ENCODE data around the gene SLC4A4.
"Not testable (repeated sequence)": the region's sequence is repeated elsewhere in the genome, so short reads cannot be mapped to it uniquely, and the experiment has no call there.

SLC4A4 gene

DNA sequence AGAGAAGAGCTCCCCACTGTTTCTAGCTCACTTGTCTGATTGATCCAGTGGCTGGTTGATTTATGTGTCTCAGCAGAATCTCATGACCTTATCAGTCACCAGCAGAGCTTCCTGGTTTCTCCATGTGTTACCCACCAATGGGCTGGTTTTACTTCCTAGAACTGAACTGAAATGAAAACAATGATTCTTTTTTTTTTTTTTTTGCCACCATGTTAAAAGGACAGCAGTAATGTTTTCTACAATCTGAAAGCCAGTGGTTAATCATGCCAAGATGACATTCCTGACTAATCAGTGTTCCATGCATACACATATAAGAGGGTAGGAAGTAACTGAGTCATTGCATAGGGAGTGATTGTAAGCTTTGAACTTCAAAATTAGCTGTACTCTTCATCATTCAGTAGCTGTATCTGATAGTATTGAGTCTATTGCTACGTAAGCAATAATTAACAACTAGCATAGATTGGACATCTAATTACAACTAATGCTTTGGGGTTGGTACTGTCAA, 67.7 kb downstream of the SLC4A4 start:
- DNase-seq (ENCODE audit: insufficient read length, low spot score) (no peak), FAIRE-seq (no peak)

DNA sequence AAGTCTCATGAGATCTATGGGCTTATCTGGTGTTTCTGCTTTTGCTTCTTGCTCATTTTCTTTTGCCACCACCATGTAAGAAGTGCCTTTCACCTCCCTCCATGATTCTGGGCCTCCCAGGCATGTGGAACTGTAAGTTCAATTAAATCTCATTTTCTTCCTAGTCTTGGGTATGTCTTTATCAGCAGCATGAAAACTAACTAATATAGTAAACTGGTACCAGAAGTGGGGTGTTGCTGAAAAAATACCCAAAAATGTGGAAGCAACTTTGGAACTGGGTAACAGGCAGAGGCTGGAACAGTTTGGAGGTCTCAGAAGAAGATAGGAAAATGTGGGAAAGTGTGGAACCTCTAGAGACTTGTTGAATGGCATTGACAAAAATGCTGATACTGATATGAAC, 70.1 kb downstream of the SLC4A4 start:
- not testable (repeated sequence) for FAIRE-seq; DNase-seq (ENCODE audit: insufficient read length, low spot score)

DNA sequence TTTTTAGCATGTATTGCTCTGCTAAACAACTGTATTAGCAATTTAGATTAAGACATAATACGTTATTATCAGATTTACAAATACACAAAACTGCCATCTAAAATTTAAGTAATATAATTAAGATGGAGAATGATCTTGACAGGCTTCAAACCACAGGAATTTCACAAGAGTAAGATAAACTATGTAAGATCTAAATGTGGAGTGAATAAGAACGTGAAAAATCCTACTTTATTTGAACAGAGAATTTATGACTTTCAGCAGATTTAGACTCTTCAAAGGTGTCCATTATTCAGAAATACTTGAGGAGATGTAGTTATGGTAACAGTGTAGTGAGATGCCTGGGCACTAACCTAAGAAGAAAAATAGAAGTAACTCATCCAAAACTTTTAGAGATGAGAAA, 73.2 kb downstream of the SLC4A4 start:
- FAIRE-seq (no peak), DNase-seq (ENCODE audit: insufficient read length, low spot score) (no peak)

DNA sequence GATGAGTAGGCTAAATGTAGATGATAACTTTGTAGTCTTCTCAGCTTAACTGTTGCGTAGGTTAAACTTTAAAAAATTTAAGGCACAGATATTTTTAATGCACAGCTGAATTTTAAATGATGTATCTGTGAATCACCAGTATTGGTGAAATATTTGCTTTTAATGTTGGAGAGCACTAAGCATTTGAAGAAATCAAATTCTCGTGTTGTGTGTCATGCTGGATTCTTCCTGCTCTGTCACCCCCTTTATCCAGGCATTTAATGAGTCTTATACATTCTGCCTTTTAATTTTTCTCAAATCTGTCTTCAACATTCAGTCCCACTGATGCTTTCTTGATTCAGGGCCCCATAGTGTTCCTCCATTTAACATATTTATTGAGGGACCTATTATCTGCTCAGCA, 76.7 kb downstream of the SLC4A4 start:
- no peak for DNase-seq (ENCODE audit: insufficient read length, low spot score)
- FAIRE-seq = no peak

DNA sequence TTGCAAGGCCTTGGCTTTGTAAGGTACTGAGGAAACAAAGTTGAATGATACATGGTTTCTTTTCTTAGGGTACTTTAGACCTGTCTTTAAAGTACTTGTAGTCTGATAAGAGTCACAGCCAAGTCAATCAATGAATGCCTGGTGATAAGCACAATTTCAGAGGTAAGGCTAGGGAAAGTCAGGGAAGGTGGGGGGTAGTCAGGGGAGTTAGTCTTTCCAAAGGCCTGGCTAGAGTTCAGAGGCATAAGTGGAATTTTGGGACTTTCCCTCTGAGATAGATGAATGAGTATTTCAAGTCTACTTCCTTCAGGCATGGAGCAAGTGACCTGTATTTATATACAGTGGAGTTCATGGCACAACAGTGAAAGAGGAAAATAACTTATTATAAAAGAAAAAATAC, 78.3 kb downstream of the SLC4A4 start:
- FAIRE-seq (no peak), DNase-seq (ENCODE audit: insufficient read length, low spot score) (no peak)

DNA sequence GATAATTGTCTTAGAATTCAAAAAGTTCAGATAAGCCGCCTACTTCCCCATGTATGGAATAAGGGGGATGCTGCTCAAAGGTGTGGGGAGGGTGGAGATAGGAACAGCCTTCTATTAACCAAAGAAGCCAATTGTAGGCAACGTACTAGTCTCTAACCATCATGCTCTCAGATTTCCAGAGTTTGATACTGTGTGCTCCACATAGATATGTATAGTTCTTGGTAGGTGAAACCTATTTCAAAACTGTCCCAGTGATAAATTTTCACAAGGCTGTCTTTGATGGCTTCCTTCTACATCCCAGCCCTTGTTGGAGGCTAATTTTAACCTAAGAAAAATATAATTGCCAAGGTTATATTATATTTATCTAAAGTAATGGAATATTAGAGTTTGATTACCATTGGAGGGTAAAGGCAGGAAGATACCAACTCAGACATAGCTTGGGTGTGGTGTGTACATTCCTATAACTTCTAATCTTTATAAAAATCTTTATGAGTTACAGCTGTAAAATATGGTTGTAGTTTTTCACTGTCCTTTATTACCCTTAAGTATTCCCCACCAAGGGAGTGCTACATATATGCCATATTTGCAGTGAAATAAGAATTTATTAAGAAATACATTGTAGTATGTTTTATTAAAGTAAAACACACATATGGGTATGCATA, 87.7 kb downstream of the SLC4A4 start:
- DNase-seq (ENCODE audit: insufficient read length, low spot score) (no peak), FAIRE-seq (no peak)

DNA sequence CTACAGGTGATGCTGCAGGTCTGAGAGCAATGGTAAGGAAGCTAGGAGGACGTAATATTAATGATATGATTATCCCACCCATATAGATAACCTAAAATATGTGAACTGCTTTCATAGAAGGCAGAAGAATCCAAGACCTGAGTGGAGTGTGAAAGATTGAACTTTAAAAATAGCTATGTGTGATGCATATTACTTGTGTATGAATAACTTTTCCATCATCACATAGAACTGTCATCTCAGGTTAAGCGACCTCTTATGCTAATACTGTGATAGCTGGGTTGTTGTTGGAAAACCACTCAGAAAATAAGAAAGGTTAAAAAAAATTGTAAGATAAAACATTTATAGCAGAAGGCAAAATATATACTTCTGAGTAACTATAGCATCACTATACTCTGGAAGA, 90.3 kb downstream of the SLC4A4 start:
- FAIRE-seq (no peak), DNase-seq (ENCODE audit: insufficient read length, low spot score) (no peak)

DNA sequence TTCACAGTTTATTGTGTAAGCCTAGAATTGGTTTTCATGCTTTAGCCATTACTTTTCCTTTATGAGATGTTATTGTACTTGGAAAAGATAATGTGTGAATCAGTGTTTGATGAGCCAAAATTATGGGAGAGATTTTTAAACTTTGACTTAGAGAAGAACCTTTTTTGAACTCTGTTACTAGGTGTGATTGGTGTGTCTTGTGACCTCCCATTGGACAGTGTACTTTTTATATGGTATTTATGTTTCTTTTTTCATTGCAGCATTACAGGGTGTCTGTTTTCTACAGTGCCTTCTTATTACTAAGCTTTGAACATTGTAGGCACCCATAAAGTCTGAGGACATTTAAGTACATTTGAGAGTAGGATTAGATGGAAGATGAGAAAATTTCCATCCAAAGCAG, 91.1 kb downstream of the SLC4A4 start:
- FAIRE-seq (no peak), DNase-seq (ENCODE audit: insufficient read length, low spot score) (no peak)

DNA sequence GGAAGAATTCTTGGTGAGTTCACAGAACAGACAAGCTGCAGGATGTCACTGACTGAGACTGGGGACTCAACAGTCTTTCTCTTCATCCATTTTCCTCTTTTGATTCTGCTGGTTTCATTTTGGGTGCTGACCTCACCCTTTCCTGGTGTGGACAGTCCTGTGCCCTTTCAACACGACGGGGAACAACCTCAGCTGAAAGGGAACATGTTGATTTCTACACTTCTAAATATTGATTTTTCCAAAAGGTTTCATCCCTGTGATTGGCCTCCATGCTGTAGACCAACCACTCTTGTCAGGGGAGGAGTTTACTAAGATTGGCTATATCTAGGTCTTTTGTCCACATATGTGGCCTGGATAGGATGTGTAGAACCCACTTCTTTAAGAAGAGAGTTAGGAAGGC, 91.8 kb downstream of the SLC4A4 start:
- DNase-seq (ENCODE audit: insufficient read length, low spot score) = no peak
- FAIRE-seq = no peak

DNA sequence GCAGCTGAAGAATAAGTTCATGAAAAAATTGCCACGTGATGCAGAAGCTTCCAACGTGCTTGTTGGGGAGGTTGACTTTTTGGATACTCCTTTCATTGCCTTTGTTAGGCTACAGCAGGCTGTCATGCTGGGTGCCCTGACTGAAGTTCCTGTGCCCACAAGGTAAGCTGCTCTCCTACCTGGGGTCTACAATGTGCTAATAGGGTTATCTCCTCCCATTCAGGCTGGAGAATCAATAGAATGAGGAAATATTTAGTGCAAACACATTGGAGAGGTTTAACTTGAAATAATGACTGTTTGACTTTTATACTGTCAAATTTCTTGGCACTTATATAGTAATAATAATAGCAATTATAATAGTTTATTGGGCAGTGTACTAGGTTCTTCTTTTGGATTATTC, 101.8 kb downstream of the SLC4A4 start:
- FAIRE-seq = no peak
- no peak for DNase-seq (ENCODE audit: insufficient read length, low spot score)

DNA sequence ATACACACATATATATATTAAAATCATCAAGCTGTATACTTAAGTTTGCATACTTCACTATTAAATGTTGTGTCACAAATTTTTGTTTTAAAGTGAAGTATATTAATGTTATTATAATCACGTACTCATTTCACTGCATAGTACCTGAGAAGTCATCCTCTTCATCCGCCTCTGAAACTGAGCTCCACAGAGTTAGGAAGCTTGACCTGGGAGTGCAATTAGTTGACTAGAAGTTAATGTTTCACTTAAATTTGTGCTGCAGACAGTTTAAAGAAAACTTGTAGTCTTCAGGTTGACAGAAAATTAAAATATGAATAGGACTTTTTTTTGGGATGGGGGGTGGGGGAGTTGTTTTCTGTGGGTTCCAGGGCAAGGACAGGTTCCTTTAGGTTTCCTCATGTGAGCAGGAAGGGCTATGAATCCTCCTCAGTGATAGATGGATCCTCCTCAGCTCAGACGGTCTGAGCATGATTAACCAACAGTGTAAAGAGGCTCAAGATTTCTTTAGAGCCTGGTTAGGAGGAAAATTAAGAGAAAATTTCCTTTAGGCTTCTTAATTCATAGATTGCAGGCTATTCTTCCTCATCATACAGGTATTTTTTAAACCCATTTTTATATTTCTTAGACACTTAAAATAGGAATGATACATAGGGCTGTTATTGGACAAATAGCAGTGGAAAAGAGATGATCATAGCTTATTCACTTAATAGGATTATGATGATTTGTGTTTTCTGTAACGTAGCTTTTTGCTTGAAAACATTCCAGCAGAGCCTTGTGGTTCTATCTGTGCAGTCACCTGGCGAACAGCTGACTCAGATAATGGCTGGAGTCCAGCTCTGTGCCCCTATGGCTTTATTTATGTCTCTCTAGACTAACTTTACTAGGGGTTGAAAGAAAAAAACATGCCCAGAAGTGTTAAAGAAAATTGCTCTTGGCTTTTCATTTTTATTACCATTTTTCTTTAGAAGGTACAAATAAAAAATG, 102.7 kb downstream of the SLC4A4 start:
- FAIRE-seq (no peak), DNase-seq (ENCODE audit: insufficient read length, low spot score) (no peak)

DNA sequence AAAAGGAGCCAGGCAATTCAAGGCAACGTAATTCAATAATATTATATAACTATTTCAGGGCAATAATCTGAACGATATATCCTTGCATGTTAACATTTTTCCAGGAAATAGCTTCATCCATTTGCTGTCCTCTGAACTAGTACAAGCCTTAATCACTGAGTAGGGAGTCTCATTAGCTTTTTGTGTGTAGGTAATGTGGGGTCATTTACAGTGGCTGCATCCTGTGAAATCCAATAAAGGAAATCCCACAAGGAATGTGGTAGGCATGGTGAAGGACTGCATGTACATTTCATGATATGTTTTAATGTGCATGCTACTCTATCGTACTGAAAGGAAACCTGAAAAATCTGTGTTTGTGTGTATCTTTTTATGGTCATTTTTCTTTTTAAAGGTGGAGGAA, 103.5 kb downstream of the SLC4A4 start:
- DNase-seq (ENCODE audit: insufficient read length, low spot score) (no peak), FAIRE-seq (no peak)

DNA sequence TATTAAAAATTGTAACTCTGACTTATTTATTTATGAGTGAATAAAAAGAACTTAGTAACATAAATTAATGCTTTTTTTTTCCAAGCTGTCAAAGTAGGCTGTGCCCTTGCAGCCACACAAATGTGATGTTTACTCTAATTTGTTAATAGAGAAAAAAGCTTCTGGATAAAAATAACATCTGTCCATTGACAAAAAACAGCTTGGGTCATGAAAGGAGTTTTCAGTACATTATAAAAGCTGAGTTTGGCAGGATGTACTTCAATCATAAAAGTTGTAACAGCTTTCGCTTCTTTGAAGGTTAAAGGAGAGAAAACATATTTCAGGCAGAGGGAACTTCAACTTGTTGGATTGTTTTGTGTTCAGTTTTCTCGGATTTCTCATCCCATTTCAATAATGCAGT, 105.6 kb downstream of the SLC4A4 start:
- no peak for FAIRE-seq
- DNase-seq (ENCODE audit: insufficient read length, low spot score) = no peak

DNA sequence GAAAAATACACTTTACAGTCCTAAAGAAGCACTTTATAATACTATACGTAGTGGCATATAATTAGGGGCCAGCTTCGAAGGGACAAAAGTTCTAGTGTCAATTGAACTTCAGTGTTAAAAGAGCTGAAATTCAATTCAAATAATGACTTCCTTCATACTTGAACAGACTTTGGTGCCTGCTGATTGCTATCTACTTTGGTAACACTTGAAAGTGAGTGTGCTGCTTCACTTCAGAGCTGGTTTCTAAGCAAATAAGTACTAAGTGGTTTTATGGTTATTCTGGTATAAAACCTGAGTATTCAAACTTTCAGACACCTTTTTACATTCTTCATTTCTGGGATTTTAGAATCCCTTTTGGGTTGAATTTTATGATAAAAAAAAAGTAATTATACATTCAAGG, 107.0 kb downstream of the SLC4A4 start:
- FAIRE-seq = no peak
- DNase-seq (ENCODE audit: insufficient read length, low spot score) = no peak

DNA sequence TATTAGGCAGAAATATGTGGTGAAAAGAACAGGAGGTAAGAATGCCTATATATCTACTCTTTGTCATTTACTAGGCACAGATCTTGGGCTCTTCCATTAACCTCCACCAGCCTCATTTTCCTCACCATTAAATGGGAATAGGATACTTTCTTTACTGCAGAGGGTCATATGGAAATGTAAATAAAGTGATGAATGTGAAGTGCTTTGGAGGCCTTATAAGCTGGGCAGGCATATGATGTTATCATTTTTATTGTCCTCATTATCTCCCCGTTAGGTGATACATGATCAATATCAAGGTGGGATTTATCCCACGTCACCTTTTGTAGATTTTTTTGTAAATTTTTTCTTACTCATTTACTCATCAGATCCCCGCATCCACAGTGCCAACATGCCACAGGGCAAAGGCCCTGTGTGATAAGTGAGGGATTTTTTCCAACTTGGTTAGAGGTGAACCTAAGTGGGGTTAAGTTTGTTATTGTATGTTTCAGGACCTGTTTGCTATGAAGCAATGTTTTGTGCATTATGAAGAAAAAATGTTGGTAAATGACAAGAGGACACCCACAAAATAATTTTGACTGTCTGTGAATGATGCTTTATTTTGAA, 107.8 kb downstream of the SLC4A4 start:
- FAIRE-seq (no peak), DNase-seq (ENCODE audit: insufficient read length, low spot score) (no peak)

DNA sequence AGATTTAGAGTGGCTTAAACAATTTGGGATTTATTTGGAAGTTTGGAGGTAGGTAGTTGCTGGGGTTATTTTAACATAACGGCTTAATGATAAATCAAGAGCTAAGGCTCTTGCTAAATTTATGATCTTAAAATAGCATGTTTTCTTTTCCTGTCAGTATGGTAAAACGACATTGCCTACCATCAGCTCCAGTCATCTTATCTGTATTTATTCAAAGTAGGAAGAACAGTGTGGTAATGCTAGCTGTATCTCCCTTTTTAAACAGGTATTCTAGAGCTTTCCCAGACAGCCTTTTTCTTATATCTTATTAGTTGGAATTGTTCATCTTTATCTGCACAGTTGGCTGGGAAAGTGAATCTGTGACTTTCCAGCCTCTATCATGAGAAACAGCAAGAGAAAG, 110.2 kb downstream of the SLC4A4 start:
- DNase-seq (ENCODE audit: insufficient read length, low spot score) (no peak), FAIRE-seq (no peak)

DNA sequence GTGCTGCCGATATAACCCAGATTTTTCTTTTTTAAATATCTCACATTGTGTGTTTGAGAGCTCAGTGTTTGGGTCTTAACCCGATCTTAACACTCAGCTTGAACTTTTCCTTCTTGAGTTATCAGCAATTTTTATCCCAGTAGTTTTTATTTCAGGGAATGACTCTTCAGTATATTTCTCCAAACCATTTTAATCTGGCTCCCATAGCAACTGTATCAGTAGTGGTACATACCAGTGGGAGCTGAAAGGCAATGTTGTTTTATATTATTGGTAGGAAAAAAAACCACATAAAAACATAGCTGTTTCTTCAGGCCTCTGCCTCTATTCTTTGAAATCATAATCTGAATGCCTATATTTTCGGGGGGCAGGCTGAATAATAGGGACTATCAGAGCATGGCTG, 111.1 kb downstream of the SLC4A4 start:
- FAIRE-seq = no peak
- no peak for DNase-seq (ENCODE audit: insufficient read length, low spot score)

DNA sequence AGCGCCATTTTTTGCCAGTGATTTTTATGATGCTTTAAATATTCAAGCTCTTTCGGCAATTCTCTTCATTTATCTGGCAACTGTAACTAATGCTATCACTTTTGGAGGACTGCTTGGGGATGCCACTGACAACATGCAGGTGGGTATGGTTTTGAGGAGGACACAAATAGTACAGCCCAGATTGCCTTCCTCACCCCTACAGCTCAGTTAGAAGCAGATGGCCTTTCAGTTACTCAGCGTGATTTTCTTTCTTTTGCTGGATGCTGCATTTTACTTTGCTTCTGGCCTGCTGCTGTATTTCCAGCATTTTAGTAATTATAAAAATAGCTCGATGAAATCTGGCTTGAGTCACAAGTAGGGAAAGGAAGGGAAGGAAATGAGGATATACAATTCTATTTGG, 114.7 kb downstream of the SLC4A4 start:
- no peak for DNase-seq (ENCODE audit: insufficient read length, low spot score)

DNA sequence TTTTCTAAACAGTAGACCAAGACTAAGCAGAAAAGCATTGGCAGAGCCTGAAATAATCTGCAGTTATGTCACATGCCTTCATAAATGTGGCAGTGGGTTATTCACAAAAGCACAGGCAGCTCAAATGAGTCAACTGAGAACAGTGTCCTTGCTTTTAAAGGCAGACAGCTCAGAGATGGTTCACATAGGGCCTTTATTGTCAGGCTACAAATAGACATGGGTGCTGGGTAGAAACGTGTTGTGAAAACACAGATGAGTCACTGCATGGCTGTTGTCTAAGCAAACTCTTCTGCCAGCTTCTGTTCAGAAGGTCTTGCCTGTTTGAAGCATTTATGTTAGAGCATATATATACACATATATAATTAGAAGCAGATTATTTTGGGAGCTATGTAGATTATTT, 118.0 kb downstream of the SLC4A4 start:
- no peak for FAIRE-seq
- DNase-seq (ENCODE audit: insufficient read length, low spot score) = no peak

More for the DNA sequence above, 114.7 kb downstream of the SLC4A4 start:
- FAIRE-seq = no peak

DNA sequence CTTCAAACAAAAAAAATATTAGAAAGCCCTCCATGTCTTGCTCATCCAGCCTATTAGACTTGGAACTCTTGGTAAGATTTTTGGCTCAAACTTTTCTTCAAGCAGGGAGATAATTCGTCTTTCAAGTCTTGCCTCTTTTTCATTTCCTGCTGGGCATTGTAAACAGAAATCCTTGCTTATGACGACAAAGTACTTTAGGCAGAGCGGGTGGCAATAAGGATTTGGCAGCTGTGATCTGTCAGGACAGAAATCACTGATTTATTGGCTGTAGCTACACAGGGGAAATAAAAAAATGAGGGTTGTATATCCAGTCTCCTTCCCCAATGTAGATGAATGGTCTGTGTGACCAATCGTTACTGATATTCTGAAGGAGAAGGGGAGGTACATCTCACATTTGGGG, 121.6 kb downstream of the SLC4A4 start:
- FAIRE-seq (no peak), DNase-seq (ENCODE audit: insufficient read length, low spot score) (no peak)

DNA sequence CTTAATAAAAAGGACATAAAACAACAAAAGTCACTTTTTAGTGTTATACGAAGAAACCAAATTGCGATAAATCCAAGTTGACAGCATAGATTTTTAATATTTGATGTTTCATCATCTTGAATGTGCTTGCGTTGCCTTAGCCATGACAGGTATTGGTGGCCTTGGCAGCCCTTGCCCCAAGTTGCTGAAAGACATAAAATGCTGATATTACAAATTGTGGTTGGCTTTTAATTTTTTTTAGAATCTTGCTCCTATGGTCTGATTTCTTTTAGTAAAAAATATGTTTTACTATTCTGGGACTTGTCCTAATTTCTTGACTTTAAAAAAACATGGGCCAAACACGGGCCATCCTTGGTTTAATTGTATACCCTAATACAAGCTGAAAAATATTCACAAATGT, 122.6 kb downstream of the SLC4A4 start:
- FAIRE-seq = no peak
- DNase-seq (ENCODE audit: insufficient read length, low spot score) = no peak

DNA sequence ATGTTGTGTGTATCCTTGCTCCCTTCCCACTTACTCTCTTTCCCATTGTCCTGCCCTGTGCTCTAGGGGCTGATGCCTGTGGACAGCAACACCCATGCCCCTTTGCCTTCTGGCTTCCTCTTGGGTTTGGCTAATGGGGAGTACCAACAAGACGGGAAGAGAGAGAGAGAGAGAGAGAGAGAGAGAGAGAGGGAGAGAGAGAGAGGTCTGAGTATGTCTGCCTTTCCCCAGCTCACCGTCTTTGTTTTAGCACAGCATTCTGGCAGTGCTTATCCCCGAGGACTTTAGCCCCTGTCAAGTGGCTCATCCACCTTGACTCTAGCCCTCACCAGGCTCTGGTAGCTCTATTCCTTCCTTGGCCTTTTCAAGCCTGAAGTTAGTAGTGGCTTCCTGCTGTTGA, 128.0 kb downstream of the SLC4A4 start:
- DNase-seq (ENCODE audit: insufficient read length, low spot score) (no peak), FAIRE-seq (no peak)
